Cardiac septum (tissue), 1 donor: Measurements from ENCODE around the gene MTARC2. TPM values are rescaled to one million over a fixed set of nuclear protein-coding genes. Genes with fewer than 3 reads are reported as not detected.

ENCODE experiments used
- DNase-seq: peaks from one replicate; pipeline ENCODE4 v3.0.0-alpha.2; 2020; ENCODE audit warnings: low spot score
- intact Hi-C: fragments of 100-400 bp; cut with DNase I; formaldehyde crosslinking; loops from one replicate; pipeline ENCODE4 v1.14.0; 2022
- total RNA-seq: library from RNA; stranded (reverse); fragmentation: NEBNext Ultra II Directional; extraction: Animal tissue kit (Norgen Biotek cat#: 25700); gene quantifications from one replicate; pipeline ENCODE4 v1.2.1, GENCODE V29; 2021
- donor health status: DM: no; HTN: no; CAD: no.

Gene MTARC2
- total RNA-seq, 1 donor from 2014 or later, result 22.1 TPM

DNA sequence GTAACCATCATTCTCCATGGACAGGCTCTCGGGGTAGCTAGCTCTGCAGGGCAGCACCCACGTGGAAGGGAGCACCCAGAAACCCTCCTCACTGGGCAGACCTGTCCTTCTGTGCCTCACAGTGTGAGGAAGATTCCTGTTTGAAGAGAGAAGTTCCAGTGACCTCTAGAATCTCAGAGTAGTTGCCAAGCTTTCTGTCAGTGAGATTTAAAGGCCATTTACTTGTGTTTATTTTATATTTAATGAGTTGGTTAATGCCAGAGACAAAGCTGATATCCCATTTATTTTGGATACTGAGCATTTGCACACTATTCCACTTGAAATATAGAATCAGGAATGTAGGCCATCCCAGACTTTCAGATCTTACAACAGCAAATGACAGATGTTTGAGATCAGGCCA is 67.3 kb downstream of the MTARC2 start:
- intact Hi-C loops, result loop anchor here (10.0 kb wide), 1 partner anchor 389 kb away; no protein-coding TSS in a partner anchor

DNA sequence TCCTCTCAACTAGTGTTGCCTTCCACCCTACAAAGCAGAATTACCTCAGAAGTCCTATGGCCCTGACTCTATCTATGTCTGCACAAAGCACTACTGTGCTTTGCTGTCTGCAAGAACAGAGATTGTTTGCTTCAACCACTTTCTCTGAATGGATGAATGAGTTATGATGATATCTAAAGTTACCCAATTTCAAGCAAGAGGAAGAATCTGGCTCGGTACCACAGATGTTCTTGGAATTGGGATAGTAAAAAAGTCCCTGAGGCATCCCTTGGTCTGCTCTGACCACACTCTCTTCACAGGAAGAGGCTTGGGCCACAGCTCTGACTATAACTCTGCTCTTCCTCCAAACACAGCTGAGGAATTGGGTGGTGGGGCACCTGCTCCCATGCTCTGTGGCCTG is 69.8 kb downstream of the MTARC2 start:
- intact Hi-C loops, result loop anchor here (10.0 kb wide), 1 partner anchor 387 kb away; no protein-coding TSS in a partner anchor

More for the DNA sequence above, 67.3 kb downstream of the MTARC2 start:
- no peak for DNase-seq

DNA sequence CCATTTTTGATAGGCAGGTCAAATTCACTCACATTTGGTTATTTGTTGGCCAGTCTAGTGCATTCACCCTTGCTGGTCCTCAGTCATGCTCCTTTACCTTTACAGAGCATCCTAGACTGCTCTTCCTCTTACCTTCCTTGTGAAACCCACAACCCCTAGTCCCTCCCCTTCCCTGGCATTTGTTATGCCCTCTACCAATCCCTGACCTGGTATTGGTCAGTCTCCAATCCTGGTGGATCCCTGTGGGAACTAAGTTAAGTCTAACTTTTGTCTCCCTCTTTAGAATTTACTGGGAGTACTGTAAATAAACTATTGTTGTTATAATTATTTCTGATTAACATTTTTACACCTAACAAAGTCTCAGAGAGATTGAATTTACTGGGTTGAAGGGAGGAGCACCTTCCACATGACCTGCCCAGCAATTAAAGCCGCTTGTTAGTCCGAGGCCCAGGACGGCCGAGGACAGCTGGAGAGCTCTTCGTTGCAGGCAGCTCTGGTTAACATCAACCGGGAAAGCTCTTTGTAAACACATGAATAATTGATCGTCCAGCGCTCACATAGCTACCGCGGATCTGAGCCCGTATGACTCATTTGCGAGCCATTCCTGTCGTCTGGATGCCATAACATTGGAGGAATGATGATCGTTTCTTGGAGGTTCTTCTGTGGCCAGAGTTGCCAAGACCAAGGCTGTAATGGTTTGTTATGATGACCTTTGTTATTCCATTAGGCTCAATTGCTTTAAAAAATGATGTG is 70.5 kb downstream of the MTARC2 start:
- no peak for DNase-seq
- intact Hi-C loops, result loop anchor here (10.0 kb wide), 1 partner anchor 386 kb away; no protein-coding TSS in a partner anchor

More for the DNA sequence above, 69.8 kb downstream of the MTARC2 start:
- no peak for DNase-seq

DNA sequence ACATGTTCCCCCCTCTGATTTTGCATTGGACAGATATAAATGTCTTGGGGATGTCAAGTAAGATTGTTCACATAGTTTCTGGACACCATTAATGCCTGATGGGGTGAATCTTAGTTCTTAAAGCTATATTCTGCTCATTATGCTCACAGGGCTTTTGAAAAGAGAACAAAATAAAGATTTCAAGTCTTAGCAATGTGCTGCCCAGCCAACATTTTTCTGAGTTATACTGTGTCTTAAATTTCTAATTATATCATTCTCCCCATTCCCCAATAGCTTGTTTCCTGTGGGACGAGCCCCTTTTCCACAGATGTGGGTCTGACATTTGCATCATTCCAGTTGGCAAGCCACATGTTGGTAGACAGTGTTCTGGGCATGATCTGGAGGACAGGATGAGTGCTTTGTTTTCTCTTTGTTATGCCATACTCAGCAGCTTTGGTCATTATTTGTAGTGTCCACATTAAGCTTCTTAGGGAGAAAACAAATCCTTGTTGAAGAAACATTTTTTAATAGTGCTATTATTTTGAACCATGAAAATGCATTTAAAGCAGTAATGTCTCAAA is 71.4 kb downstream of the MTARC2 start:
- intact Hi-C loops, result loop anchor here (10.0 kb wide), 1 partner anchor 385 kb away; no protein-coding TSS in a partner anchor
- no peak for DNase-seq

DNA sequence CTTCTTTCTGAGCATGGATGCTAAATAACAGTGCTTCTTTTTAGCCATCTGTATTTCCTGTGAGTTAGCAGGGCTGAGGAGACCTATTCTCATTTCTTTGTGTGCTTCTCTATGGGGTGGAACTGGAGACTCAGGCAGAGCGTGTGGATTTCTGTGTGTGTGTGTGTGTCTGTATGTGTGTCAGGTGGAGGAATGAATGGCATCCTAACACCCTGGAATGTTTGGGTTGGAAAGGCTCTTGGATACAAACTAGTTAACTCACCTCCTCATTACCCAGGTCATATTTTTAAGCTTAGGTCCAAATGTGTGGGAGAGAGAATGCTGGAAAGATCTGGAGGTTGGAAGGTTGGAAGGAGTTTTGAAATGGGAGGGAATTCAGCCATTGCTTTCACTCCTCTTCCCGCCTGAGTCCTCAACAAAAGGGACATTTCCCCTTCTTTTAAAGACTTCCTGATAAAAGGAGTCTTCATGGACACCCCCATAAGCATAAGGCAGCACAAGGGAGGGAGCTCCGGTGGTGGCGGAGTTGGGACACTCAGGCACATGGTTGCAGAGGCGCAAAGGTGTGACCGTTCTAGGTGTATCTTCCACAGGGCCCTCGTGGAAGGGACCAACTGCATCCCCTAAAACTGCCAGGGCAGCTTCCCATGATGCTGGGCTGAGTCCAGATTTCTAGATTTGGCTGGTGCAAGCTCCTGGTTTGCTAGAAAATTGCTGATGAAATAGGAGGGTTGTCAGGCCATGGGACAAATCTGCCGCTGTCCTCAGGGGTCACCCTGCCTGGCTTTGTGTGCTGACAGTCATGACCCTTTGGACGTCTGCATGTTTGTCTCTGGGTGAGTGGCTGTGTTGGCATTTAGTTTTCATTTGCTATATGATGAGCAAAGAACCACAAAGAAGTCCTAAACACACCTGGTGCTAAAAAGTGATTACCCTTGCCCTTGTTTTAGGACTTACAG is 76.2 kb downstream of the MTARC2 start:
- intact Hi-C loops, result no loop called here
- no peak for DNase-seq

DNA sequence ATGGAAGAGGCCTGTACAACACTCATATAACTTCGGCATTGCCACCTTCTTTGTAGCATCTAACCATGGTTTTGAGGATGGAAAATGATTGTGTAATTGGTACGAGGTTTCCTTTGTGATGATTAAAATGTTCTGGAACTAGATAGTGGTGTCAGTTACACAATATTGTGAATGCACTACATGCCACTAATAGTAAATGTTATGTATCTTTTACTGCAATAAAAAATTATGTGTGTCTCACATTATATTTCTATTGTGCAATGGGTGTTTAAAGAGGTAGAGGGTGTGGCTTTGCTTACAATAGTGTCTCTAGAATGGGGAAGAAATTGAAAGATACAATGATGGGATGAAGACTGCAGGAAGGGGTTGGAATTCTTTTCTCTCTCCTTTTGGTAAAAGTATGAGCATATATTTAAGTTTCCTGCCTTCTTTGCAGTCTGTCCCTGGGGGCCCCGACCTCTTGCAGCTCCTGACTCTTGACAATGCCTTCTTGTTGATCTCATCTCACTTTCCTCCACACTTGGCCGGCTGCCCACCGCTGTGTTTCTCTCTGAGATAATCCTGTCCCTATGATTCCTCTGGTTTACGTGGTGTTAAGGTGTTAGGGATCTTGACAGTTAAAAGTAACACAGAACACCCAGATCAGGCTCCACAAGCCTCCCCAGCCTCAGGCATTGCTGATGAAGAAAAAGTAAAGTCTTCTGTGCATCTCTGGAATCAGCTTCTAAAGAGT is 77.9 kb downstream of the MTARC2 start:
- no peak for DNase-seq
- intact Hi-C loops, result no loop called here

DNA sequence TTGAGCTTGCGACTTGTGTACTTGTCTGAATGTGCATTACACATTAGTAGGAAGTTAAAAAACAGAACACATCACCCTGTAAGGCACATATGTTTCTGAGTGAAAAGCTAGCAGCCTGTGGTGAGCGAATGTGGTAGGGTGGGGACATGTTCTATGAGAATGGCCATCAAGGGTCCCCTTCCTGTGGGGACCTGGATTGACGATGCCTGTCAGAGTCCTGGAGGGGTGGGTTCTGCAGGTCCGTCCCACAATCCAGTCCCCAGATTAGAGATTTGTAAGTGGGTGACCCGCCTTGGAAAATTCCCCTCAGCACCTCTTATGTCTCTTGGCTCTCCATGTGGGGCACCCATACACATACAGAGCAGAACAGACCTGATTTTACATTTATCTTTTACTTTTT is 78.6 kb downstream of the MTARC2 start:
- intact Hi-C loops, result no loop called here
- no peak for DNase-seq

DNA sequence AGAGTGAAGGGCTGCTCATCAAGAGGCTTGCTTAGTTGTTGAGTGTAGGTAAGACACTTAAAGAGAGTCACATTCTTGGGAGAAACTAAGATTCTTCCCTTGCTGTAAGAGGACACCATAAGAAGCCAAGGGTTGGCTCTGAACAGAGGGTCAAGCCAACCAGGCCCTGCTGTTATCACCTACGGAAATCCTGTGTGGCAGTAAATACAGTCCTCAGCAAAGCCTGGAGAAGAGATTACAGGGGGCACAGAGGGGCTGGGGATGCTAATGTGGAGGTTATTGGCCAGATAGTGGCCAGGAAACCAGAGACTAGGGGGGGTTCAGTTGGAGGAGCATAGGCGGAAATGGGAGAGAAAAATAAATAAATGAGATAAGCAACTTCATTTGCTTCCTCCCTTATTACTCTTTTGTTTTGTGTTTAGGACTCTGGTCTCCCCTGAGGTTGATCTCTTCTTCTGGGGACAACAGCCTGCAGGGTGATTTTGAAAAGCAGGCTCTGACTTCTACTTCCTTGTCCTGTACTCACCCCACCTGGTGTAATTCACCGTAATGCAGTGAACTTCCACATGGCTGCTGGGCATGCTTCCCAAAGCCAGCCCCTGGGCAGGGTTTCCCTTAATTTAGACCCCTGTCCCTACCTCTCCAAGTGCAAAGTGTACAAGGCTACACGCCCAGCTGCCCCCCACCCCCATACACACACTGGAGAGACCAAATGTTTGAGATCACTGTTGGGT is 79.5 kb downstream of the MTARC2 start:
- intact Hi-C loops, result no loop called here
- no peak for DNase-seq

DNA sequence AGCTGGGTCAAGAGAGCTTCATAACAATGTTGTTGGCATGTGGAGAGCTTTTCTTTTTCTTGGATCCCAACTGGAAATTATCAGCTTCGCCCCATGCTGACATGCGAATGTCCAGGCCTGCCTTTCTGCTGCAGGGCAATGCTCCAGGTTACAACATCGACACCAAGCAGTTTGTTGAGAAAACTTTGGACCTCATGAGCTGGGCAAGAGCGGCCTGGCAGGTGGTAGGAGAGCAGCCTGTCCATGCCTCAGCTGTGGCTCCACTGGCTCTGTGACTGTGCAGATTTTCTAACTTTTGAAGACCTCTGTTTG is 80.0 kb downstream of the MTARC2 start:
- DNase-seq, result no peak

DNA sequence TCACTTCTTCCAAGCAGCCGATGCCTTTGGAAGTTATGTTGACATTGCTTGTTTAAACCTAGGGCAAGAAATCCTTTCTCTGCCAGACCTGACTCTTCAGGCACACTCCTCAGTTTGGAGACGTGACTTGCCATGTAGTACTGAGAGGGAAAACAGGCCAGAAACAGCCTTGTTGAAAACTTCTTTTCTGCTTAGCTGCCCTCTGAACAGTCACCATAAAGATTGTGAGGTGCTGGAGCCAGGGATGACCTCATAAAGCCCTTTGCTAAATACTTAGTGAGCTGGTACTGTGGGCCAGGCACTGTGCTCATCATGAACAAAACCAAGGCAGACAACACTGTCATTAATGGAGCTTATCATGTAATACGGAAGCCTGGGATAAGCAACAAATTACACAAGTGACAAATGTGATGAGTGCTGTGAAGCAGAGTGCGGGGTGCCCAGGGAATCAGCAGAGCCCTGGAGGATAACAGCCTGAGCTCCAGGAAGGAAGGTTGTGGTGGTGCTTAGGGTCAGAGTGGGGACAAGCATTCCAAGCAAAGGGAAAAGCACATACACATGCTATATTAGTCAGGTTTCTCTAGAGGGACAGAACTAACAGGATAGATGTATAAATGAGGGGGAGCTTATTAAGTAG is 80.9 kb downstream of the MTARC2 start:
- DNase-seq, result no peak
- intact Hi-C loops, result no loop called here

More for the DNA sequence above, 80.0 kb downstream of the MTARC2 start:
- intact Hi-C loops, result no loop called here

DNA sequence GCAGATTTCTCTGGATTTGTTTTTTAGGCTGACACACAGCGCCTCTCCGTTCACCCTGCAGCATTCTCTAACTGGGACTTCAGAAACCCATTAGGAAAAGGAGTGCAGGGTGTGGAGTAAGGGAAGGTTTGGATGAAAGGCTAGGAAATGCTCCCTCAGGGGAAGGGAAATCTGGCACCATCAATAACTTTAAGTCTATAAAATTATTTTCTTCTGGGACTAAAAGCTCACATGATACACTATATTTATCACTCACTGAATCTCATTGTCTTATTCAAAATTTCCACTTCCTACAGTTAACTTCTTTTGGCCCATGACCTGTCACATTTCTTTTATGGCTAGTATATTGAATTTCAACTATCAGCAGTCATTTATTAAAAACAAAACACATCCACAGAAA is 85.3 kb downstream of the MTARC2 start:
- no peak for DNase-seq
- intact Hi-C loops, result no loop called here

Other genes with a start within 250 kb of the MTARC2 start
- gene MARK1, start 220.2 kb upstream of the MTARC2 start, total RNA-seq, result 22.0 TPM
- gene C1orf115, start 58.0 kb upstream of the MTARC2 start, total RNA-seq, result 5.5 TPM
- gene MTARC1, start 38.6 kb downstream of the MTARC2 start, total RNA-seq, result 12.8 TPM
- 8.1 TPM for gene HLX, start 131.1 kb downstream of the MTARC2 start, total RNA-seq